ENCODE data around the gene SPRED2. TPM values are rescaled to one million over a fixed set of nuclear protein-coding genes. Genes with fewer than 3 reads are reported as not detected.

The SPRED2 gene
- total and polyA plus RNA-seq, 2 of the 8 experiments (the other 6 are each of a cell fraction or from before 2014, with no cell fraction given): 15.3 to 22.5 TPM

GRCh38 chr2:65425276-65425675 is 7.1 kb downstream of the SPRED2 start:
- Histone ChIP-seq H3K79me2 (ENCODE audit: control insufficient read depth in 1 of 2, insufficient read depth in 2 of 2, low read length in 2 of 2) (peaks cover 0 to 79% of the 10 kb centered on the region in 2 experiments; a peak in 2 of 4 replicates), H2BK20ac (ENCODE audit: low read length) (no peak overlapping the region), H3K23ac (ENCODE audit: insufficient read length) (no peak overlapping the region), H2BK5ac (ENCODE audit: low read depth, low read length) (no peak overlapping the region), H2AFZ (ENCODE audit: low read length) (no peak overlapping the region), H3K9me3 (ENCODE audit: insufficient read depth in 2 of 2, low read depth in 1 of 2, low read length in 1 of 2) (no peaks in the 10 kb centered on the region), H2BK15ac (ENCODE audit: low read length) (no peak overlapping the region), H3K36me3 (ENCODE audit: control insufficient read depth in 2 of 4, insufficient read depth in 4 of 4, low read length in 3 of 4) (no peaks in the 10 kb centered on the region), H4K8ac (ENCODE audit: extremely low read depth, insufficient read depth, low read length) (no peak overlapping the region), H3K79me1 (ENCODE audit: low read depth, low read length) (peaks cover 11% of the 10 kb centered on the region), H3K4ac (replicated peaks; ENCODE audit: insufficient read length, low read depth, low read length) (no peak overlapping the region), H3K23me2 (ENCODE audit: low read depth, low read length) (peaks cover under 1% of the 10 kb centered on the region; the same call in 1 of the 2 replicates), H2AK5ac (ENCODE audit: low read depth, low read length) (no peak overlapping the region), H2BK12ac (ENCODE audit: low read depth, low read length) (no peak overlapping the region), H3K56ac (replicated peaks; ENCODE audit: insufficient read length, low read depth, low read length) (no peak overlapping the region), H3K18ac (ENCODE audit: extremely low read depth, low read length) (no peak overlapping the region), H3K27me3 (replicated peaks in 1 of 4; ENCODE audit: control insufficient read depth in 3 of 4, extremely low read depth in 1 of 4, insufficient read depth in 3 of 4, low read length in 3 of 4) (peaks cover 0 to 14% (median 8%) of the 10 kb centered on the region in 4 experiments; a peak in 6 of 7 replicates), H3K4me3 (ENCODE audit: extremely low read depth in 1 of 4, insufficient read depth in 2 of 4, low read depth in 3 of 4, low read length in 4 of 4) (no peak overlapping the region), H2BK120ac (replicated peaks; ENCODE audit: low read depth, low read length) (no peak overlapping the region), H4K20me1 (replicated peaks in 1 of 2; ENCODE audit: control insufficient read depth in 1 of 2, insufficient read depth in 2 of 2, low read length in 2 of 2) (peaks cover 26 to 29% of the 10 kb centered on the region in 2 experiments), H3K4me1 (replicated peaks in 1 of 4; ENCODE audit: control insufficient read depth in 3 of 4, insufficient read depth in 4 of 4, low read length in 3 of 4) (peaks cover 4 to 11% (median 8%) of the 10 kb centered on the region in 4 experiments; a peak in 4 of 7 replicates), H3K14ac (ENCODE audit: insufficient read length) (no peak overlapping the region), H3K27ac (ENCODE audit: low read depth, low read length) (no peak overlapping the region), H3K4me2 (ENCODE audit: insufficient read depth in 1 of 2, low read depth in 2 of 2, low read length in 2 of 2) (no peak overlapping the region), H4K91ac (replicated peaks; ENCODE audit: insufficient read length, low read length) (no peak overlapping the region), H3K9ac (replicated peaks in 1 of 4; ENCODE audit: extremely low read depth in 1 of 4, low read depth in 3 of 4, low read length in 3 of 4) (no peak overlapping the region), H4K5ac (ENCODE audit: insufficient read length, low read depth, low read length) (no peak overlapping the region)
- CTCF ChIA-PET (ENCODE audit: partially characterized antibody): no interaction called here
- WGBS, 2 experiments (ENCODE audit: extremely low coverage in 1 of 2, insufficient coverage in 1 of 2, insufficient read length in 1 of 2, insufficient replicate concordance in 2 of 2, low coverage in 1 of 2, low lambda C conversion rate in 2 of 2, missing lambda C conversion rate in 1 of 2): 84% methylated on average over 2 of the region's 2 CpGs; no CpG with 5 or more reads in 1 of the 2 experiments
- POLR2A ChIA-PET (ENCODE audit: partially characterized antibody): interaction anchor here (0.7 kb wide), 1 partner anchor 158 kb away, joined by 3 read pairs; no protein-coding TSS in a partner anchor
- no peak for DNase-seq (ENCODE audit: low read depth in 1 of 2, low spot score in 2 of 2)
- no peak for TF ChIP-seq KDM5A (IDR thresholded peaks at IDR 0.05; ENCODE audit: low read length)
- no peak for TF ChIP-seq KDM1A (IDR thresholded peaks at IDR 0.05; ENCODE audit: borderline replicate concordance, low read length)
- no peak for TF ChIP-seq TAF7 (optimal IDR thresholded peaks at IDR 0.05; ENCODE audit: borderline replicate concordance, low read depth, low read length)
- no peak for TF ChIP-seq POU5F1 (IDR thresholded peaks at IDR 0.05; ENCODE audit: low read depth, low read length)
- TF ChIP-seq CEBPB (IDR thresholded peaks at IDR 0.05; ENCODE audit: low read depth, low read length): no peak
- TF ChIP-seq YY1 (IDR thresholded peaks at IDR 0.05; ENCODE audit: low read depth, low read length): no peak
- TF ChIP-seq MAFK (IDR thresholded peaks at IDR 0.05; ENCODE audit: low read depth, low read length): no peak
- no peak for TF ChIP-seq ZNF274 (IDR thresholded peaks at IDR 0.05; ENCODE audit: borderline replicate concordance, extremely low read depth, low read length)
- no peak for TF ChIP-seq USF2 (IDR thresholded peaks at IDR 0.05; ENCODE audit: low read length)
- no peak for TF ChIP-seq CBX8 (IDR thresholded peaks at IDR 0.05; ENCODE audit: borderline replicate concordance, low read depth, low read length)
- no peak for FAIRE-seq

Measured in H1 (cell line).